Measurements from ENCODE around the gene HGS.

Gene HGS, protein sequence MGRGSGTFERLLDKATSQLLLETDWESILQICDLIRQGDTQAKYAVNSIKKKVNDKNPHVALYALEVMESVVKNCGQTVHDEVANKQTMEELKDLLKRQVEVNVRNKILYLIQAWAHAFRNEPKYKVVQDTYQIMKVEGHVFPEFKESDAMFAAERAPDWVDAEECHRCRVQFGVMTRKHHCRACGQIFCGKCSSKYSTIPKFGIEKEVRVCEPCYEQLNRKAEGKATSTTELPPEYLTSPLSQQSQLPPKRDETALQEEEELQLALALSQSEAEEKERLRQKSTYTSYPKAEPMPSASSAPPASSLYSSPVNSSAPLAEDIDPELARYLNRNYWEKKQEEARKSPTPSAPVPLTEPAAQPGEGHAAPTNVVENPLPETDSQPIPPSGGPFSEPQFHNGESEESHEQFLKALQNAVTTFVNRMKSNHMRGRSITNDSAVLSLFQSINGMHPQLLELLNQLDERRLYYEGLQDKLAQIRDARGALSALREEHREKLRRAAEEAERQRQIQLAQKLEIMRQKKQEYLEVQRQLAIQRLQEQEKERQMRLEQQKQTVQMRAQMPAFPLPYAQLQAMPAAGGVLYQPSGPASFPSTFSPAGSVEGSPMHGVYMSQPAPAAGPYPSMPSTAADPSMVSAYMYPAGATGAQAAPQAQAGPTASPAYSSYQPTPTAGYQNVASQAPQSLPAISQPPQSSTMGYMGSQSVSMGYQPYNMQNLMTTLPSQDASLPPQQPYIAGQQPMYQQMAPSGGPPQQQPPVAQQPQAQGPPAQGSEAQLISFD

DNA sequence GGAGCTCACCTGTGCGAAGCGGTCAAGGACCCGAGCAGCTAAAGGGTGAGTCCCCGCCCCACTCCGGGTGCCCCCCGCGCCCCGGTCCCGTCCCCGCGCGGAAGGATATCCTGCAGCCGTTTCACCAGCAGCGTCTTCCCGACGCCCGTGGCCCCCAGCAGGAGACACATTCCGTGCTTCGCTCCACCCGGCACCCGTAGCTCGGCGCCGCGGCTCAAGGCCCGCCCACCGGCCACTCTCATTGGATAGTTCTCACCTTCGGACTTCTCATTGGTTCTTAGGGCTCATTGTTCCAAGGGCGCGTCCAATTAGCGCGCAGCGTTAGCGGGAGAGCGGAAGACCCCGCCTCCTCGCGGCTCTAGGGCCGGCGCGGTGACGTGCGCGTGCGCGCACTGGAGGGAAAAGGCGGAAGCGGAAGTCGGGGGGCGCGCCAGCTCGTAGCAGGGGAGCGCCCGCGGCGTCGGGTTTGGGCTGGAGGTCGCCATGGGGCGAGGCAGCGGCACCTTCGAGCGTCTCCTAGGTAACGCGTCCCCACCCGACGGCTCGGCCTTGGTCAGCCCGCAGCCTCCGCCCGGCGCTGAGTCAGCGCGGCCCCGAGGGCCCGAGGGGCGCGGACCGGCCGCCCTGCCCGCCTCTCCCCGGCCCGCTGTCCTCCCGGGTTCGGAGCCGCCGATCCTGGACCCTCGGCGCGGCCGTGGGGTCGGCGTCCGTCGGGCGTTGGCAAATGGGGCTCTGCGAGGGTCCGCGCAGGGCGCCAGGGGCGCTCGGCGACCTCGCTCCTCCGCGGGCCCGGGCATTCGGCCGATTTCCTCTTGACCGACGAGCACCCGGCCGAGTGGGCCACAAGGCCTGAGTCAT lies at the start of gene HGS, which contains the start of gene ARL16:
HGS (plus strand) TSS at position 428 of the 858 bp plus-strand sequence; CDS start at position 484, 56 bp downstream.
ARL16 (minus strand) TSS at position 214 of the 858 bp plus-strand sequence; CDS start at position 170, 44 bp downstream.
- DNase-seq (ENCODE audit: low spot score), result peak; percentile 98

DNA sequence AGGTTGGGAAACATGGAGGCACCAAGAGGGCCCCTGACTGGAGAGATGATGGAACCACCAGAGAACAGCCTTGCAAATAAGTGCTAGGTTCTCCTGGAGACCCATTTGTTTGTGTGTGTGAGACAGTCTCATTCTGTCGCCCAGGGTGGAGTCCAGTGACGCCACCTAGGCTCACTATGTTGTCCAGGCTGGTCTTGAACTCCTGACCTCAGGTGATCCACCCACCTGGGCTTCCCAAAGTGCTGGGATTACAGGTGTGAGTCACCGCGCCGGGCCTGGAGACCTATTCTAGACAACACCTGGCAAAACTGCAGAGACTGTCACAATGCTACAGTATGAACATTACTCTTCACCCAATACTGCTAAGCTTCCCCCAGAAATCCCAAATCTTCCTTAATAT lies 48.4 kb upstream of the HGS start:
- DNase-seq (ENCODE audit: low spot score), result no peak

DNA sequence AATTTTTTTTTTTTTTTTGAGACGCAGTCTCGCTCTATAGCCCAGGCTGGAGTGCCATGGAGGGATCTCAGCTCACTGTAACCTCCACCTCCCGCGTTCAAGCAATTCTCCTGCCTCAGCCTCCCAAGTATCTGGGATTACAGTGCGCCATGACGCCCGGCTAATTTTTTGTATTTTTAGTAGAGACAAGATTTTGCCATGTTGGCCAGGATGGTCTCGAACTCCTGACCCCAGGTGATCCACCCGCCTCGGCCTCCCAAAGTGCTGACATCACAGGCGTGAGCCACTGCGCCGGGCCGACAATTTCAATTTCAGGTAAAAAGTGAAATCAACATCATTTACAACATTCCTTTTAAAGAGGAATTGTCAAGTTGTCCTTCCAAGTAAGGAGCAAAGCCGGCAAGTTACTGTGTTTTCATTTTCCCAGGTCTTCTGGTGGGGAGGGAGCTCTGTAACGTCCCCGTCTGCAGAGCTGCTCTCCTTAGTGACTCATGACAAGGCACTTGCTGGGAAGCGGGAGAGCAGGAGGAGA lies 47.8 kb upstream of the HGS start:
- no peak for DNase-seq (ENCODE audit: low spot score)

DNA sequence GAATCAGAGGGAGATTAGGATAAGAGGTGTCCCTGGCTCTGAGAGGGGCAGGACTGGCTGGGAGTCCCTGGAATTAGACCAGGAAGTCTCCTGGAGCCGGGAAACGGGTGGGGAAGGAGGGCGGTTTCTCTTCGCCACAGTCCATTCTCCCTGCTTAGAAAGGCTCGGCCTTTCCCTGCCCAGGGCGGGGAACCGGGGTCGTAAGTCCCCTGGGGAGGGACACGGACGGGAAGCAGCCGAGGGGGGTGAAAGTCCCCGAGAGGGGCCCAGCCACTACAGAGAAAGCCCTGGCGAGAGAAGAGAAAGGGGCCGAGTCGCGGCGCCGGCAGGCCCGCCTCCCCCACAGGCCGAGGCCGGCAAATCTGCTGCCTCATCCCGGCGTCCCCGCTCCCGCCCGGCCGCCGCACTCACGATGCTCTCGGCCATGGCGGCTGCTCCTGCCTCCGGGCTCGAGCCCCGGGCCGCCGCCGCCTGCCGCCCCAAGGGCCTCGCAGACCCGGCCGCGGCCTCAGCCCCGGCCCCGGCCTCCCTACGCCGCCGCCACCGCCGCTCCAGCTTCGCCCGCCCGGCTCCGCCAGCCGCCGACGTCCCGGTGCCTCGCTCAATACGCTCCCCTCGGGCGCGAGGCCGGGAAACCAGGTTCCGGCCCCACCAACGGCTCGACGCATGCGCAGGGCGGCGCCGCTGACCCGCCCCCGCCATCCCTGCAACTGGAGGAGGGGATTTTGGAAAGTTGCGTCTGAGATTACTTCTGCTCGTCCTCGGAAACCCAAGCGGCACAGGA lies 47.1 kb upstream of the HGS start, which contains the start of the genes NPLOC4 and TSPAN10:
NPLOC4 (minus strand) TSS at position 608 of the 784 bp plus-strand sequence; CDS start at position 426, 182 bp downstream.
TSPAN10 (plus strand) TSS at position 692 of the 784 bp plus-strand sequence. CDS start 5,217 bp downstream, outside the sequence.
- peak; percentile 89 for DNase-seq (ENCODE audit: low spot score)

DNA sequence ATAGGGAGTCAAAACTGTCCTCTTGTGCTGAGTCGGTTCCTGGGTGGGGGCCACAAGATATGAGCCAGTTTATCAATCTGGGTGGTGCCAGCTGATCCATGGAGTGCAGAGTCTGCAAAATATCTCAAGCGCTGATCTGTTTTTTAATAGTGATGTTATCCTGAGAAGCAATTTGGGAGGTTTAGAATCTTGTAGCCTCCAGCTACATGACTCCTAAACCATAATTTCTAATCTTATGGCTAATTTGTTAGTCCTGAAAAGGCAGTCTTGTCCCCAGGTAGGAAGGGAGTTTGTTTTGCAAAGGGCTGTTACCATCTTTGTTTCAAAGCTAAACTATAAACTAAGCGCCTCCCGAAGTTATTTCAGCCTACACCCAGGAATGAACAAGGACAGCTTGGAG lies 45.1 kb upstream of the HGS start:
- DNase-seq (ENCODE audit: low spot score), result no peak

DNA sequence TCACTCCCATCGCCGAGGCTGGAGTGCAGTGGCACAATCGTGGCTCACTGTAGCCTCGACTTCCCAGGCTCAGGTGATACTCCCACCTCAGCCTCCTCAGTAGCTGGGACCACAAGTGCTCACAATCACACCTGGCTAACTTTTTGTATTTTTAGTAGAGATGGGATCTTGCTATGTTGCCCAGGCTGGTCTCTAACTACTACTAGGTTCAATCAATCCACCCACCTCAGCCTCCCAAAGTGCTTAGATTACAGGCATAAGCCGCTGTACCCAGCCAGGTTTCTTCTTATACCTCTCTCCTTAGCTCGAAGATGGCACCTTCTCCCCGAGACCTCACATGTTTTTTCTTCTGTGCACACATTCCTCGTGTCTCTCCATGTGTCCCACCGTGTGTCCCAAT lies 43.8 kb upstream of the HGS start:
- DNase-seq (ENCODE audit: low spot score), result no peak

DNA sequence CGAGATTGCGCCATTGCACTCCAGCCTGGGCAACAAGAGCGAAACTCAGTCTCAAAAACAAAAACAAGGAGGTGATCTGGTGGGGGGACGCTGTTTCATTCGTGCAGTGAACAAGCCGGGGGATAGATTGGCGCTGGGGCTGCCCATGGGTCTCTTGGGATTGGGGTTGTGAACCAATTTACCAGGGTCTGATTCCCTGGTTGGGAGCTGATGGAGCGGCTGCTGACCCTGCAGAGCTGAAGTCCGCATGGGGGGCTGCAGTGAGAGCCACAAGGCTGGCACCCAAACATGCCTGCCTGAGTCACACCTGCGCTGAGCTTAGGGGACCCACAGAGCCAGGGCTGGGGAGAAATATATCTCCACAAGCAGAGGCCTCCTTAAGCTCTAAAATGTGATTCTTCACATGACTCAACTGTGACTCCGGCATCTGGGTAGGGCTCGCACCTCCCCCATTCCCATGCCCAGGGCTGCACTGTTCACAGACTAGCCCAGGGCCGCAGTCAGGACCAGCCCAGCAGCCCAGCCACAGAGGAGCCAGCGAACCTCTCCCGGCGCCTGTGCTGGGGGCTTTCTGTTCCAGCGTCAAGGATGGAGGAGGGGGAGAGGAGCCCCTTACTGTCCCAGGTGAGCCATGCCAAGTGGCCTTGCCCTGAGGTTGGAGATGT lies 41.9 kb upstream of the HGS start:
- no peak for DNase-seq (ENCODE audit: low spot score)

DNA sequence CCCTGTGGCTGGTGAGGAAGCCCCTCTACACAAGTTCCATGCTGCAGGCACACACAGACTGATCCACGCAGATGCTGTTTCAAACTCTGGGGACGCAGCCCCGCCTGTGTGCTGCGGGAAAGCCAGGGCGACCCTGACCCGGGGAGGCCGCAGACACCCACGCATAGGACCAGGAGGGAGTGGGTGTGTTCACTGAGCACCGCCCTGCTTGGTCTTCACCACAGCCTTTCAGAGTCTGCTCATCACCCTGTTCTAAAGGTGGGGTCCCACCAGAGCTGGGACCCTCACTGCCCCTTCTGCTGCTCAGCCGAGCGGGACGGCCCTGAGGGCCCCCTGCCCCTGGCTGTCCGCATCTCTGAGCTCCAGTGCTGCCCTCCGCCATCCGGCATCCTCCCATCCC lies 39.3 kb upstream of the HGS start:
- DNase-seq (ENCODE audit: low spot score), result no peak

DNA sequence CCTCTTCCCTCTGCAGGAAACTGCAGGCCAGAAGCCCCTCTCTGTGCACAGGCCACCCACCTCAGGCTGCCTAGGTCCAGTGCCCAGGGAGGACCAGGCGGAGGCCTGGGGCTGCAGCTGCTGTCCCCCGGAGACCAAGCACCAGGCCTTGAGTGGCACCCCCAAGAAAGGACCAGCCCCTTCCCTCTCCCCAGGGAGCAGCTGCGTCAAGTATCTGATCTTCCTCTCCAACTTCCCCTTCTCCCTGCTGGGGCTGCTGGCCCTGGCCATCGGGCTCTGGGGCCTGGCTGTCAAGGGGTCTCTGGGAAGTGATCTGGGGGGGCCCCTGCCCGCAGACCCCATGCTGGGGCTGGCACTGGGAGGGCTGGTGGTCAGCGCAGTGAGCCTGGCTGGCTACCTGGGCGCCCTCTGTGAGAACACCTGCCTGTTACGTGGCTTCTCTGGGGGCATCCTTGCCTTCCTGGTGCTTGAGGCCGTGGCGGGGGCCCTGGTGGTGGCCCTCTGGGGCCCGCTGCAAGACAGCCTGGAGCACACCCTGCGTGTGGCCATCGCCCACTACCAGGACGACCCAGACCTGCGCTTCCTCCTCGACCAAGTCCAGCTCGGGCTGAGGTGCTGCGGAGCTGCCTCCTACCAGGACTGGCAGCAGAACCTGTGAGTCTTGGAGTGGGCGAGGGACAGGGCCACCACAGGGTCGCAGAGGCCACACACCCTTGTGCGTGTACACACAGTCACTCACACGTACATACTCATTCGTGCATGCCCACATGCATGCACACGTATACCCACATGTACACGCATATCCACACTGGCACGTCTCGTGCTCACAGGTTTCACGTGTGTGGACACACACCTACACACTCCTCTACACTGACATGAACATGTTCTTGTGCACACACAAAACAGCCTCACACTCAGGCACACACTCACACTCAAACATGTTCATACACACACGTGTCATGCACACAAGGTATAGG lies 38.5 kb upstream of the HGS start:
- DNase-seq (ENCODE audit: low spot score), result no peak

DNA sequence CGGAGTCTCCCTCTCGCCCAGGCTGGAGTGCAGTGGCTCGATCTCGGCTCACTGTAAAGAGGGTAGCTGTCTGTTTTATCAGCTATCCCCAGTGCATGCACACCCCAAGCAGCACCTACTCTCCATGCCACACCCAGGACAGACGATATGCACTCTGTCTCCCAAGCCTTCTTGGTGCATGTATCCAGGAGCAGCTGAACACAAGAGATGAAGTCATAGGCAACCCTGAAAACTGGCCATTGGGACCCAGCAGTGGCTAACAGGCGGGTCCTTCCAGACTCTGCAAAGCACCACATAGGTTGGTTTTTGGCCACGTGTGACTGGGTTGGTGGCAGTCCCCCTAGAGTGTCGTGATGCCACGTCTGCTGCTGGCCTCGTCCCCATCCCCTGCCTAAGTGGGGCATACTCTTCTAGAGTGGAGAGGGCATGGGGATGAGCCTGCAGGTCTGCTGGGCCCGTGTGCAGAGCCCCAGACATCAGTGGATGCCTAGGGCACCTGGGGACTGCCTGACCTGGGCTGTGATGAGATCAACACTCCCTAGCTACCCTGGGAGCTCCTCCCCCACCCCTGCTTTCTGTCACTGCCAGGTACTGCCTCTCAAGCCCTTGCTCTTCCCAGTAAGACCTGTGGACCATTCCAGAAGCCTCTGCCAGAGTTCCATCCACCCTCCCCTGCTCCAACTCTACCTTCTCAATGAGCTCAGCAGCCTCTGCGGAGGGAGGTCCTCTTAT lies 36.8 kb upstream of the HGS start:
- DNase-seq (ENCODE audit: low spot score), result no peak

DNA sequence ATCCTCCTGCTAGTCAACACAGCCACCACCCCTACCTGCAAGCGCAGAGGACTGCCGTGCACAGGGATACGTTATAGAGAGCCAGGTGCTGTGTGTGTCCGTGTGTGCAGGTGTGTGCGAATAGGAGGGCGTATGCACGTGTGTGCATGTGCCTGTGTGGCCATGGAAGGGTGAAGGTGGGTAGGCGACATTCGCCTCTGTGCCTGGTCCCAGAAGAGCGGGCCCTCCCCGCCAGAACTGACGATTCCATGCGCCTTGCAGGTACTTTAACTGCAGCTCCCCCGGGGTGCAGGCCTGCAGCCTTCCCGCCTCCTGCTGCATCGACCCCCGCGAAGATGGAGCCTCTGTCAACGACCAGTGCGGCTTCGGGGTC lies 36.2 kb upstream of the HGS start:
- no peak for DNase-seq (ENCODE audit: low spot score)

DNA sequence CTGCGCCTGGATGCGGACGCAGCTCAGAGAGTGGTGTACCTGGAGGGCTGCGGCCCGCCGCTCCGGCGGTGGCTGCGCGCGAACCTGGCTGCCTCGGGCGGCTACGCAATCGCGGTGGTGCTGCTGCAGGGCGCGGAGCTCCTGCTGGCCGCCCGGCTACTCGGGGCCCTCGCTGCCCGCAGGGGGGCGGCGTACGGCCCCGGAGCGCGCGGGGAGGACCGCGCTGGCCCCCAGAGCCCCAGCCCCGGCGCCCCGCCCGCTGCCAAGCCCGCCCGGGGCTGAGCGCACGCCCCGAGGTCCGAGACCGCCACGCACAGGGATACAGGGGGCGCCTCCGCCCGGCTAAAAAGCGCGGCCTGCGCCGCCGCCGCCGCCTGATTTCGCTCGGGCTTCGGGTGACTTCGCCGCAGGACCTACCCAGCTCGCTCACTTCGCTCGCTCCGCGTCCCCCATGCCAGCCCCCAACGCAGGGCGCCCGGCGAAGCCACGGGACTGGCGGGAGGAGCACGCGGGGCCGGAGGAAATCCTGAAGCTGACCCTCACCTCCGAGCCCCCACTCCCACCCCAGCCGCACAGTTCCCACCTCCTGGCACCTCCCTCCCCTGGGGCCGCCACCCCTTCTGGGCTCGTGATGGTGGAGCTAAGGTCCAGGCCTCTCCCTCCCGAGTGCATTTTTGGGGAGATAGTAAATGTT lies 35.7 kb upstream of the HGS start:
- no peak for DNase-seq (ENCODE audit: low spot score)

DNA sequence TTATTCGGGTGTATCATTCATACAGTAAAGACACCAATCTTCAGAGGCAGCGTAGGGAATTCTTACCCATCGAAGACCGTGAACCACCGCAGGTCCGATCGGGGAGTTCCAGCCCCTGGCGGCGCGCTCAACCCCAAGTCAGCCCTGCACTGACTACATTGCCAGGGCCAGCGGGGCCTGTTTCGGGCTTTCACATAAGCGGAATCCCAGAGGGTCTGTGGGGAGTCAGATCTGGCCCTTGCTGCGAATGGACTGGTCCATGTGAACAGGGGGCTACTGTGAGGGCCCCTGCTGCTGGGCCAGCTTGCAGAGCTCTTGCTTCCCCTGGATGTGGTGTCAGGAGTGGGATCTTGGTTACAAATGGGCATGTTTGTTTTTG lies 35.1 kb upstream of the HGS start:
- DNase-seq (ENCODE audit: low spot score), result no peak

DNA sequence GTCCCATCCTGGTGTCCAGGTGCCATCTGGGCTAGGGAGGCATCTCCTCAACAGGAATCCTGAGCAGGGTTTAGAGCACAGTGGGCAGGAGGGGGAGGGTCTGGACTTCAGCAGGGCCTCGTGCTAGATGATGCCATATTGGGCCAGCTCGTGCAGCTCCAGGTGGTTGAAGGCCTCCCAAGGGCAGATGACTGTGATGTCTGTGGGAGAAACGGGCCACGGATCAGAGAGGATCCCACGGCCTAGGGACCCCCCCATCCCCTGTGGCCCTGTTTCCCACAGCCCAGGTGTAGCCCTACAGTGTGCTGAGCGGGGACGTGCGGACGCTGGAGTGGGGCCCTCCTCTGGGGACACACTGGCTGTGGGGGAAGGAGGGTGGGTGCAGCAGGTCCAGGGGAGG lies 32.9 kb upstream of the HGS start:
- DNase-seq (ENCODE audit: low spot score), result no peak

DNA sequence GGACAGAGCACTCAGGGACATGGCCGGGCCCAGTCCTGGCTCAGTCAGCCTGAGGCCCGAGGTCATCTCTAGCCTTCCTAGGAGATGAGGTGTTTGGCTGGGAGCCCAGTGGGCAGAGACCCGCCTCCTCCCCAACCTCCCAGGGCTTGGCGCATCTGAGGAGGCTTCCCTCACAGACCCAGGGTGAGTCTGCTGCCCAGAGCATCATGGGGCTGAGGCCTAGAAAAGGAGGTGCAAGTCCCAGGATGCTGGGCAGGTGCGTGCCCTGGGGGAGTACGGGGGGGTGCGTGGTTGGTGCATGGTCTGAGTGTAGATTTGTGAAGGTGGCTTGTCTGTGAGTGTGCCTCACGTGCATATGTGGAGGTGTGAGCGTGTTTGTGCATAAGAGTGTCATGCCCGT lies 32.1 kb upstream of the HGS start:
- peak; percentile 50 for DNase-seq (ENCODE audit: low spot score)

DNA sequence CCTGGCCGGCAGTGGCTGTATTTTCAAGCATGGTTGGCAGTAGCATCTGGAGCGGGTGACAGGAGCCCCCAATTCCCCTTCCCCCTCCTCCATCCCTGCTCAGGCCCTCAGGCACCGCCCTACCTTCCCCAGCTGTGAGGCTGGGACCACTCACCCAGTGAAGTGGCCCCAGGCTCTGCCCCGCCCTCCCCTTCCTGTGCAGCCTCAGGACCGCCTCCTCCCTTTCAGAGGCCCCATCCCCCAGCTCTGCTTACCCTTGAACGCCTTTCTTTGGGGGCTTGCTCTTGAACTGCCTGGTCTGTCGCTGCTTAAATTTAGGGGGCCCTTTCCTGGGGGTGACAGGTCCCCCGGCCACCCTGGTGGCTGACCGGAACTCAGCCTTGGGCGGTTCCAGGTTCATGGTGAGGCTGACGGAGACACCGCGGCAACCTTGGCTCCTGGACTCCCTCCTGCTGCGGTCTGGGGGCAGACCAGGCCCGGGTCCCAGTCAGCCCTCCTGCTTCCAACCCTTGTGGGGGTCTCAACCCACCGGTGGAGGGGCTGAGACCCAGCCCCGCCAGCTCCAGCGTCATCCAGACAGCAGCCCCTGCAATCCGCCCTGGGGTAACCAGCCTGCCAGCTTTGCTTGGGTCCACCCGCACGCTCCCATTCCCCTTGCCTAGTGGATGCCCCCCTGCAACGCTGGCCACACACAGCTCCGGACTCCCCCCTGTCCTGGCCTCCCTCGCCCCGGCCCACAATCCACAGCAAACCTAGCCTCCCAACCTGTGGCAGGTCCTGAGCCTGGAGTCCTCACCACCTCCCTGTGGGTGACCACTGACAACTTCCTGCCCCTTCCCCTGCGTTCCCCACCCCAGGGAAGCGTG lies 30.7 kb upstream of the HGS start:
- no peak for DNase-seq (ENCODE audit: low spot score)
